Caco-2 (cell line): ENCODE results near the gene PCDHGA10. TPM values are rescaled to one million over a fixed set of nuclear protein-coding genes. Genes with fewer than 3 reads are reported as not detected.
"Not testable (repeated sequence)": the region's sequence is repeated elsewhere in the genome, so short reads cannot be mapped to it uniquely, and the experiment has no call there.

ENCODE experiments used
- BruUV-seq: library from RNA; stranded (reverse); fragments of 400-500 nt; replicated peaks from 2 replicates; lab custom pipeline; 2021; lab: Mats Ljungman, UMichigan
- CTCF ChIA-PET: fragments of 300-600 bp; sonication (Branson Sonifier 250); formaldehyde crosslinking; loops from one replicate; lab custom pipeline; 2022; ENCODE audit warnings: antibody characterized with exemption; lab: Charles Lee
- POLR2A ChIA-PET: fragments of 300-600 bp; sonication (Branson Sonifier 250); formaldehyde crosslinking; loops from one replicate; lab custom pipeline; 2022; ENCODE audit warnings: antibody characterized with exemption; lab: Charles Lee
- DNase-seq, 2 experiments: peaks; one replicate each; pipeline versions ENCODE4 v3.0.0 to v3.0.0-alpha.2; 2020 to 2022
- H3K27me3 ChIP-seq: replicated peaks from 2 replicates; pipeline ENCODE4 v1.6.0; 2011; ENCODE audit warnings: low read length; ENCODE audit not compliant: control insufficient read depth, insufficient read depth
- H3K36me3 ChIP-seq: 2 replicates; pipeline ENCODE4 v1.5.1; 2011; ENCODE audit warnings: low read length; ENCODE audit not compliant: control insufficient read depth, insufficient read depth
- H3K4me1 ChIP-seq: fragments of 250-450 bp; sonication (Bioruptor Pico); 2 replicates; pipeline ENCODE4 v1.5.1; 2020; ENCODE audit warnings: mild to moderate bottlenecking
- H3K4me3 ChIP-seq: 2 replicates; pipeline ENCODE4 v1.5.1; 2011; ENCODE audit warnings: low read depth, mild to moderate bottlenecking, control low read depth, low read length
- H3K9me3 ChIP-seq: fragments of 250-450 bp; sonication (Bioruptor Pico); 2 replicates; pipeline ENCODE4 v1.5.1; 2020; ENCODE audit warnings: mild to moderate bottlenecking, moderate library complexity
- H3K27ac Mint-ChIP-seq: one replicate; pipeline ENCODE4 v1.8.0; 2022; ENCODE audit warnings: mixed read lengths; ENCODE audit not compliant: unreplicated experiment
- H3K27me3 Mint-ChIP-seq: one replicate; pipeline ENCODE4 v1.8.0; 2022; ENCODE audit warnings: mixed read lengths; ENCODE audit not compliant: insufficient read depth, unreplicated experiment
- H3K36me3 Mint-ChIP-seq: one replicate; pipeline ENCODE4 v1.8.0; 2022; ENCODE audit warnings: mild to moderate bottlenecking, mixed read lengths; ENCODE audit not compliant: insufficient read depth, unreplicated experiment
- H3K4me1 Mint-ChIP-seq: one replicate; pipeline ENCODE4 v1.8.0; 2022; ENCODE audit warnings: low read depth, mixed read lengths; ENCODE audit not compliant: unreplicated experiment
- H3K4me3 Mint-ChIP-seq: one replicate; pipeline ENCODE4 v1.8.0; 2022; ENCODE audit warnings: mild to moderate bottlenecking, moderate library complexity, mixed read lengths; ENCODE audit not compliant: unreplicated experiment
- H3K9me3 Mint-ChIP-seq: one replicate; pipeline ENCODE4 v1.8.0; 2022; ENCODE audit warnings: mixed read lengths; ENCODE audit not compliant: unreplicated experiment
- intact Hi-C: fragments of 100-400 bp; cut with micrococcal nuclease; formaldehyde crosslinking; loops from one replicate; pipeline ENCODE4 v1.10.0; 2022; ENCODE audit not compliant: unreplicated experiment
- total RNA-seq: library from RNA; stranded (reverse); gene quantifications from 2 replicates; pipeline ENCODE4 v1.2.3, GENCODE V29; 2022
- TF ChIP-seq, protein P1 (sequence below), 2 experiments: fragments of 200-600 bp in 1 of 2; IDR thresholded peaks; 1 replicate in 1 of 2; 2 replicates in 1 of 2; pipeline versions ENCODE4 v1.5.1 to v1.8.0; 2011 to 2022; ENCODE audit warnings: antibody characterized with exemption in 1 of 2, control low read depth in 1 of 2, inconsistent platforms in 1 of 2, low read depth in 1 of 2, low read length in 1 of 2, mild to moderate bottlenecking in 1 of 2, moderate library complexity in 1 of 2; ENCODE audit not compliant: insufficient read depth in 1 of 2, severe bottlenecking in 1 of 2, unreplicated experiment in 1 of 2

Gene PCDHGA10
- total RNA-seq, 1 experiment from 2014 or later = 2.9 TPM

DNA sequence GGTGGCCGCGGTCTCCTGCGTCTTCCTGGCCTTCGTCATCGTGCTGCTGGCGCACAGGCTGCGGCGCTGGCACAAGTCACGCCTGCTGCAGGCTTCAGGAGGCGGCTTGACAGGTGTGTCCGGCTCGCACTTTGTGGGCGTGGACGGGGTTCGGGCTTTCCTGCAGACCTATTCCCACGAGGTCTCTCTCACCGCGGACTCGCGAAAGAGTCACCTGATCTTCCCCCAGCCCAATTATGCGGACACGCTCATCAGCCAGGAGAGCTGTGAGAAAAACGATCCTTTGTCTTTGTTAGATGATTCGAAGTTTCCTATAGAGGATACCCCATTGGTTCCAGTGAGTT lies 2.5 kb downstream of the PCDHGA10 start:
- H3K27me3 Mint-ChIP-seq, CTCF ChIA-PET, H3K4me1 ChIP-seq, H3K4me3 ChIP-seq, H3K27ac Mint-ChIP-seq, intact Hi-C loops, H3K27me3 ChIP-seq, H3K4me1 Mint-ChIP-seq, H3K4me3 Mint-ChIP-seq, POLR2A ChIA-PET, BruUV-seq, H3K36me3 ChIP-seq, DNase-seq: not testable (repeated sequence)
- Mint-ChIP-seq H3K36me3 (peaks cover 21% of the 10 kb centered on the region), H3K9me3 (peaks cover 35% of the 10 kb centered on the region)
- H3K9me3 ChIP-seq = peaks cover 17% of the 10 kb centered on the region

DNA sequence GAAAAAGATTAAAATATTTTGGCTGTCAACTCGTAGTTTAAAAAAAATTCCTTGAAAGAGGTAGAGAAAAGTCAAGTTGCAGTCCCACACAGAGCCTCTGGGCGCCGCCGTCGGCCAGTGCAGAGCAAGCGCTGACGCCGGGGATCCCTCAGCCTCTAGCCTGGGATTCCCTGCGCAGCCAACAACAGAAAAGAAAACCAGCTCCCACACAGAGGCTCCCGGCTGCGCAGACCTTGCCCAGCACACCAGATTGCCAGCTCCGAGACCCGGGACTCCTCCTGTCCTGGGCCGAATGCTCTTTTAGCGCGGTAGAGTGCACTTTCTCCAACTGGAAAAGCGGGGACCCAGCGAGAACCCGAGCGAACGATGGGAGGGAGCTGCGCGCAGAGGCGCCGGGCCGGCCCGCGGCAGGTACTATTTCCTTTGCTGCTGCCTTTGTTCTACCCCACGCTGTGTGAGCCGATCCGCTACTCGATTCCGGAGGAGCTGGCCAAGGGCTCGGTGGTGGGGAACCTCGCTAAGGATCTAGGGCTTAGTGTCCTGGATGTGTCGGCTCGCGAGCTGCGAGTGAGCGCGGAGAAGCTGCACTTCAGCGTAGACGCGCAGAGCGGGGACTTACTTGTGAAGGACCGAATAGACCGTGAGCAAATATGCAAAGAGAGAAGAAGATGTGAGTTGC lies 4.8 kb downstream of the PCDHGA10 start, which contains the start of gene PCDHGB7:
Gene PCDHGB7 (plus strand): TSS at position 184 of the 679 bp plus-strand sequence. CDS start 183 bp downstream, at position 367.
- H3K4me1 Mint-ChIP-seq, CTCF ChIA-PET, DNase-seq, H3K27me3 Mint-ChIP-seq, H3K4me3 Mint-ChIP-seq, H3K36me3 ChIP-seq, H3K27me3 ChIP-seq, BruUV-seq, H3K4me3 ChIP-seq, POLR2A ChIA-PET, intact Hi-C loops, H3K4me1 ChIP-seq, H3K27ac Mint-ChIP-seq: not testable (repeated sequence)
- H3K9me3 ChIP-seq = peaks cover 12% of the 10 kb centered on the region
- peaks cover 27% of the 10 kb centered on the region for H3K36me3 Mint-ChIP-seq
- H3K9me3 Mint-ChIP-seq = peaks cover 30% of the 10 kb centered on the region

DNA sequence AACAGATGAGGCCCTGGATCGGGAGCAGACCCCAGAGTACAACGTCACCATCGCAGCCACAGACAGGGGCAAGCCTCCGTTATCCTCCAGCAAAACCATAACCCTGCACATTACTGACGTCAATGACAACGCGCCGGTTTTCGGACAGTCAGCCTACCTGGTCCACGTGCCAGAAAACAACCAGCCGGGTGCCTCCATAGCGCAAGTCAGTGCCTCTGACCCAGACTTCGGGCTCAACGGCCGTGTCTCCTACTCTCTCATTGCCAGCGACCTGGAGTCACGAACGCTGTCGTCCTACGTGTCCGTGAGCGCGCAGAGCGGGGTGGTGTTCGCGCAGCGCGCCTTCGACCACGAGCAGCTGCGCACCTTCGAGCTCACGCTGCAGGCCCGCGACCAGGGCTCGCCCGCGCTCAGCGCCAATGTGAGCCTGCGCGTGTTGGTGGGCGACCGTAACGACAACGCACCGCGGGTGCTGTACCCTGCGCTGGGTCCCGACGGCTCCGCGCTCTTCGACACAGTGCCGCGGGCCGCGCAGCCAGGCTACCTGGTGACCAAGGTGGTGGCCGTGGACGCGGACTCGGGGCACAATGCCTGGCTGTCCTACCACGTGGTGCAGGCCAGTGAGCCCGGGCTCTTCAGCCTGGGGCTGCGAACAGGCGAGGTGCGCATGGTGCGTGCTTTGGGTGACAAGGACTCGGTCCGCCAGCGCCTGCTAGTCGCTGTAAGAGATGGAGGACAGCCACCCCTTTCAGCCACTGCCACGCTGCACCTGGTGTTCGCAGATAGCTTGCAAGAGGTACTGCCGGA lies 6.5 kb downstream of the PCDHGA10 start:
- intact Hi-C loops = no loop called here
- Histone ChIP-seq H3K4me3 (no peak overlapping the region), H3K4me1 (no peaks in the 10 kb centered on the region), H3K27me3 (no peaks in the 10 kb centered on the region), H3K36me3 (no peaks in the 10 kb centered on the region), H3K9me3 (peaks cover 16% of the 10 kb centered on the region)
- no peaks in the 10 kb centered on the region for H3K4me1 Mint-ChIP-seq
- H3K9me3 Mint-ChIP-seq = peaks cover 20% of the 10 kb centered on the region
- DNase-seq = no peak
- POLR2A ChIA-PET = no interaction called here
- TF ChIP-seq, protein P1, sequence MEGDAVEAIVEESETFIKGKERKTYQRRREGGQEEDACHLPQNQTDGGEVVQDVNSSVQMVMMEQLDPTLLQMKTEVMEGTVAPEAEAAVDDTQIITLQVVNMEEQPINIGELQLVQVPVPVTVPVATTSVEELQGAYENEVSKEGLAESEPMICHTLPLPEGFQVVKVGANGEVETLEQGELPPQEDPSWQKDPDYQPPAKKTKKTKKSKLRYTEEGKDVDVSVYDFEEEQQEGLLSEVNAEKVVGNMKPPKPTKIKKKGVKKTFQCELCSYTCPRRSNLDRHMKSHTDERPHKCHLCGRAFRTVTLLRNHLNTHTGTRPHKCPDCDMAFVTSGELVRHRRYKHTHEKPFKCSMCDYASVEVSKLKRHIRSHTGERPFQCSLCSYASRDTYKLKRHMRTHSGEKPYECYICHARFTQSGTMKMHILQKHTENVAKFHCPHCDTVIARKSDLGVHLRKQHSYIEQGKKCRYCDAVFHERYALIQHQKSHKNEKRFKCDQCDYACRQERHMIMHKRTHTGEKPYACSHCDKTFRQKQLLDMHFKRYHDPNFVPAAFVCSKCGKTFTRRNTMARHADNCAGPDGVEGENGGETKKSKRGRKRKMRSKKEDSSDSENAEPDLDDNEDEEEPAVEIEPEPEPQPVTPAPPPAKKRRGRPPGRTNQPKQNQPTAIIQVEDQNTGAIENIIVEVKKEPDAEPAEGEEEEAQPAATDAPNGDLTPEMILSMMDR (IDR thresholded peaks at IDR 0.05; ENCODE audit: insufficient read depth in 1 of 2, low read depth in 1 of 2, low read length in 1 of 2, severe bottlenecking in 1 of 2, unreplicated experiment in 1 of 2) = no peak
- no peaks in the 10 kb centered on the region for H3K27me3 Mint-ChIP-seq
- no peak overlapping the region for H3K4me3 Mint-ChIP-seq
- H3K27ac Mint-ChIP-seq = no peak overlapping the region
- CTCF ChIA-PET = interaction anchor here (0.5 kb wide), 1 partner anchor 8 kb away, joined by 5 read pairs; no protein-coding TSS in a partner anchor
- H3K36me3 Mint-ChIP-seq = peaks cover 27% of the 10 kb centered on the region
- no TSS peak for BruUV-seq
